ENCODE results near the gene CHMP2A. TPM values are rescaled to one million over a fixed set of nuclear protein-coding genes. Genes with fewer than 3 reads are reported as not detected.

CHMP2A gene
- total RNA-seq, 2 donors from 2014 or later: 22.7 to 66.4 TPM

GRCh38 chr19:58562122-58563033 is 7.5 kb upstream of the CHMP2A start:
- WGBS, 2 donors: 3 to 5% methylated on average over 8 to 107 of the region's 107 CpGs
- DNase-seq (peak; percentile 39 to 56 (median 50)), ATAC-seq (no peak)
- H3K4me3 ChIP-seq: no peak overlapping the region
- peaks cover 39% of the 10 kb centered on the region for H3K4me1 ChIP-seq
- intact Hi-C loops (cut with DNase I): no loop called here
- peak overlapping the region in 2 of 4 donors; percentile 38 to 59 for H3K27ac ChIP-seq
- no peaks in the 10 kb centered on the region for H3K27me3 ChIP-seq
- H3K36me3 ChIP-seq (replicated peaks in 1 of 2; ENCODE audit: insufficient read depth in 1 of 2, low read depth in 2 of 2): no peaks in the 10 kb centered on the region
- TF ChIP-seq CTCF (IDR thresholded peaks at IDR 0.05) (no peak), POLR2A (IDR thresholded peaks at IDR 0.05) (peak in 2 of 3 donors; percentile 21 to 29)
- H3K9me3 ChIP-seq: no peaks in the 10 kb centered on the region

- TF ChIP-seq CTCF (IDR thresholded peaks at IDR 0.05) (no peak), POLR2A (IDR thresholded peaks at IDR 0.05) (no peak)
- Histone ChIP-seq H3K4me3 (no peak overlapping the region), H3K4me1 (peaks cover 48% of the 10 kb centered on the region), H3K27me3 (no peaks in the 10 kb centered on the region), H3K9me3 (no peaks in the 10 kb centered on the region), H3K27ac (peak overlapping the region in 2 of 4 donors; percentile 38 to 59), H3K36me3 (replicated peaks in 1 of 2; ENCODE audit: insufficient read depth in 1 of 2, low read depth in 2 of 2) (no peaks in the 10 kb centered on the region)
- ATAC-seq: no peak
- 43 to 49% methylated on average over 7 to 16 of the region's 16 CpGs for WGBS, 2 donors
- no peak for DNase-seq
- intact Hi-C loops (cut with DNase I): no loop called here
Measured at GRCh38 chr19:58561373-58562121, 6.6 kb upstream of the CHMP2A start.

- H3K27me3 ChIP-seq: no peaks in the 10 kb centered on the region
- H3K9me3 ChIP-seq: no peaks in the 10 kb centered on the region
- no peak overlapping the region for H3K27ac ChIP-seq
- H3K4me1 ChIP-seq: peaks cover 54% of the 10 kb centered on the region
- intact Hi-C loops (cut with DNase I): no loop called here
- DNase-seq: no peak
- H3K36me3 ChIP-seq (replicated peaks in 1 of 2; ENCODE audit: insufficient read depth in 1 of 2, low read depth in 2 of 2): peaks cover 0 to 4% of the 10 kb centered on the region in 2 donors
- no peak for TF ChIP-seq CTCF (IDR thresholded peaks at IDR 0.05)
- TF ChIP-seq POLR2A (IDR thresholded peaks at IDR 0.05): no peak
- ATAC-seq: no peak
- no peak overlapping the region for H3K4me3 ChIP-seq
Measured at GRCh38 chr19:58560921-58561320, 6.0 kb upstream of the CHMP2A start.

GRCh38 chr19:58560007-58560887 is 5.3 kb upstream of the CHMP2A start:
- Histone ChIP-seq H3K9me3 (no peaks in the 10 kb centered on the region), H3K27me3 (no peaks in the 10 kb centered on the region), H3K27ac (peak overlapping the region in 3 of 4 donors; percentile 98 to 100 (median 100)), H3K36me3 (replicated peaks in 1 of 2; ENCODE audit: insufficient read depth in 1 of 2, low read depth in 2 of 2) (peaks cover 0 to 4% of the 10 kb centered on the region in 2 donors), H3K4me1 (peaks cover 60% of the 10 kb centered on the region), H3K4me3 (no peak overlapping the region)
- peak in 1 of 4 donors; percentile 8 for DNase-seq
- no peak for TF ChIP-seq POLR2A (IDR thresholded peaks at IDR 0.05)
- TF ChIP-seq CTCF (IDR thresholded peaks at IDR 0.05): no peak
- intact Hi-C loops (cut with DNase I): no loop called here
- no peak for ATAC-seq
- WGBS, 2 donors: 71 to 83% methylated on average over 7 to 8 of the region's 8 CpGs
